ENCODE measurements around the gene SNX33.

- TF ChIP-seq CTCF (IDR thresholded peaks at IDR 0.05) (no peak), EZH2 (IDR thresholded peaks at IDR 0.05) (no peak)
Measured at GRCh38 chr15:75695220-75695619, 47.5 kb downstream of the SNX33 start.
